PC-9 (cell line): Measurements from ENCODE around the gene HAND1. TPM values are rescaled to one million over a fixed set of nuclear protein-coding genes. Genes with fewer than 3 reads are reported as not detected.

ENCODE experiments used
- BruUV-seq: library from RNA; stranded (reverse); fragments of 400-500 nt; replicated peaks from 2 replicates; lab custom pipeline; 2021; lab: Mats Ljungman, UMichigan
- CTCF ChIA-PET: fragments of 300-600 bp; sonication (Branson Sonifier 250); formaldehyde crosslinking; loops from one replicate; lab custom pipeline; 2022; ENCODE audit warnings: antibody characterized with exemption; lab: Charles Lee
- POLR2A ChIA-PET: fragments of 300-600 bp; sonication (Branson Sonifier 250); formaldehyde crosslinking; loops from one replicate; lab custom pipeline; 2022; ENCODE audit warnings: antibody characterized with exemption; ENCODE audit not compliant: unreplicated experiment; lab: Charles Lee
- DNase-seq, 2 experiments: peaks; one replicate each; pipeline versions ENCODE4 v3.0.0 to v3.0.0-alpha.2; 2015 to 2022; ENCODE audit warnings: mixed read lengths in 1 of 2
- H2AFZ ChIP-seq: fragments of 200-600 bp; sonication (generic); 2 replicates; pipeline ENCODE4 v1.8.1; 2017; ENCODE audit warnings: antibody characterized with exemption
- H3F3A ChIP-seq: fragments of 200-600 bp; sonication (generic); 2 replicates; pipeline ENCODE4 v1.8.1; 2017; ENCODE audit warnings: antibody characterized with exemption, mild to moderate bottlenecking, low read depth; ENCODE audit not compliant: insufficient read depth
- H3K27ac ChIP-seq: fragments of 200-600 bp; sonication (generic); 2 replicates; pipeline ENCODE4 v1.6.1; 2016; ENCODE audit warnings: mixed run types
- H3K27me3 ChIP-seq: fragments of 200-600 bp; sonication (generic); 2 replicates; pipeline ENCODE4 v1.6.1; 2016; ENCODE audit warnings: low read depth, mixed run types; ENCODE audit not compliant: insufficient read depth
- H3K36me3 ChIP-seq: fragments of 200-600 bp; sonication (generic); 2 replicates; pipeline ENCODE4 v1.6.1; 2016; ENCODE audit warnings: low read depth, mixed run types
- H3K4me1 ChIP-seq: fragments of 200-600 bp; sonication (generic); replicated peaks from 2 replicates; pipeline ENCODE4 v1.6.1; 2016; ENCODE audit warnings: mixed run types; ENCODE audit not compliant: insufficient read depth
- H3K4me2 ChIP-seq: fragments of 200-600 bp; sonication (generic); 2 replicates; pipeline ENCODE4 v1.6.1; 2017; ENCODE audit warnings: mixed run types
- H3K4me3 ChIP-seq: fragments of 200-600 bp; sonication (generic); 2 replicates; pipeline ENCODE4 v1.6.1; 2016; ENCODE audit warnings: mixed run types
- H3K79me2 ChIP-seq: fragments of 200-600 bp; sonication (generic); 2 replicates; pipeline ENCODE4 v1.6.1; 2017; ENCODE audit warnings: low read depth, mixed run types
- H3K9me2 ChIP-seq: fragments of 200-600 bp; sonication (generic); 2 replicates; pipeline ENCODE4 v1.8.1; 2017; ENCODE audit warnings: mild to moderate bottlenecking; ENCODE audit not compliant: insufficient read depth
- H3K9me3 ChIP-seq: fragments of 200-600 bp; sonication (generic); 2 replicates; pipeline ENCODE4 v1.8.1; 2016; ENCODE audit warnings: low read depth; ENCODE audit not compliant: insufficient read depth
- H4K20me1 ChIP-seq: fragments of 200-600 bp; sonication (generic); 2 replicates; pipeline ENCODE4 v1.8.1; 2017; ENCODE audit not compliant: insufficient read depth
- EZH2 ChIP-seq: fragments of 200-600 bp; sonication (generic); IDR thresholded peaks from 2 replicates; pipeline ENCODE4 v1.8.0; 2017; ENCODE audit warnings: antibody characterized with exemption, low read depth
- intact Hi-C: fragments of 100-400 bp; cut with micrococcal nuclease; formaldehyde crosslinking; loops from one replicate; pipeline ENCODE4 v1.10.0; 2022; ENCODE audit not compliant: unreplicated experiment
- total RNA-seq: library from RNA; stranded (reverse); gene quantifications from 2 replicates; pipeline ENCODE4 v1.2.3, GENCODE V29; 2021
- TF ChIP-seq, protein P1 (sequence below): fragments of 200-600 bp; sonication (generic); conservative IDR thresholded peaks from 2 replicates; pipeline ENCODE4 v1.6.1; 2017; ENCODE audit warnings: mixed run types, antibody characterized with exemption, mild to moderate bottlenecking, moderate library complexity

HAND1 gene
- total RNA-seq, 1 experiment from 2014 or later = not detected

DNA sequence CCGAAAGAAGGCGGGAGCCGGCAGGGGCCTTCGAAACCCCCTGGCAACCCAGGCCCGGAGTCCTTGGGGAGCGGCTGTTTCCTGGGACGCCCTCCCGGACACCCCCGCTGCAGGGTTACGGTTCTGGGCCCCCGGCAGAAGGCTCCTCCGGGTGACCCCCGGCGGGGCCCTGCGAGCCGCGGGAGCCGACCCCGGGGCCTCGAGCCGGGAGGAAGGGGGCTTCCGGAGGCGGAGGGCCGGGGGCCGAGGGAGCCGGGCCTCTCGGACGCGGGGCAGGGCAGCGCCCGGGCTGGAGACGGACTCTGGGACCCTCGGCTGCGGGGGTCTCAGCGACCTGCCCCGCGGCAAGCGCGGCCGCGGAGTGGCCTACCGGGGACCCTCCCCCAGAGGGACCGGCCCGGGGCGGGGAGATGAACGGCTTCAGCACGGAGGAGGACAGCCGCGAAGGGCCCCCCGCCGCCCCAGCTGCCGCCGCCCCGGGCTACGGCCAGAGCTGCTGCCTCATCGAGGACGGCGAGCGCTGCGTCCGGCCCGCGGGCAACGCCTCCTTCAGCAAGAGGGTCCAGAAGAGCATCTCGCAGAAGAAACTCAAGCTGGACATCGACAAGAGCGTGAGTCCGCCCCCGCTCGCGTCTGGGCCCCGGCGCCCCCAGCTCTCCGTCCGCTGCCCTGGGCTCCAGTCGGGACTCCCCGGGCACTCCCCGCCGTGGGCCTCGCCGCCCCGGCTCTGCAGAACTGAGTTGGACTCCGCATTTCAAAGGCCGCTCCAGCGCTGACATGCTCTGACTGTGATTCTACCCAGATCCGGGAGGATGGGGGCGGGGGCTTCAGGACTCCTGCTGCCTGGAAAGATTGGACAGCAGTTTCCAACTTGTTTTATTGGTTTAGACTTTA is 31.6 kb downstream of the HAND1 start:
- CTCF ChIA-PET = no interaction called here
- POLR2A ChIA-PET = interaction anchor here (0.8 kb wide), 1 partner anchor 149 kb away, joined by 4 read pairs; no protein-coding TSS in a partner anchor
- DNase-seq = peak in 1 of 2 experiments; percentile 60
- Histone ChIP-seq H3K27ac (no peak overlapping the region), H3K4me3 (peak overlapping the region; percentile 95), H2AFZ (peak overlapping the region; percentile 87), H3K9me3 (no peaks in the 10 kb centered on the region), H3K27me3 (no peaks in the 10 kb centered on the region), H4K20me1 (peaks cover 6% of the 10 kb centered on the region; the same call in 1 of the 2 replicates), H3K36me3 (peaks cover 2% of the 10 kb centered on the region; the same call in 1 of the 2 replicates), H3K4me2 (peak overlapping the region; percentile 91), H3K9me2 (no peaks in the 10 kb centered on the region), H3K4me1 (peaks cover 32% of the 10 kb centered on the region), H3F3A (no peaks in the 10 kb centered on the region), H3K79me2 (peaks cover 53% of the 10 kb centered on the region)
- BruUV-seq = no TSS peak
- TF ChIP-seq, protein P1, sequence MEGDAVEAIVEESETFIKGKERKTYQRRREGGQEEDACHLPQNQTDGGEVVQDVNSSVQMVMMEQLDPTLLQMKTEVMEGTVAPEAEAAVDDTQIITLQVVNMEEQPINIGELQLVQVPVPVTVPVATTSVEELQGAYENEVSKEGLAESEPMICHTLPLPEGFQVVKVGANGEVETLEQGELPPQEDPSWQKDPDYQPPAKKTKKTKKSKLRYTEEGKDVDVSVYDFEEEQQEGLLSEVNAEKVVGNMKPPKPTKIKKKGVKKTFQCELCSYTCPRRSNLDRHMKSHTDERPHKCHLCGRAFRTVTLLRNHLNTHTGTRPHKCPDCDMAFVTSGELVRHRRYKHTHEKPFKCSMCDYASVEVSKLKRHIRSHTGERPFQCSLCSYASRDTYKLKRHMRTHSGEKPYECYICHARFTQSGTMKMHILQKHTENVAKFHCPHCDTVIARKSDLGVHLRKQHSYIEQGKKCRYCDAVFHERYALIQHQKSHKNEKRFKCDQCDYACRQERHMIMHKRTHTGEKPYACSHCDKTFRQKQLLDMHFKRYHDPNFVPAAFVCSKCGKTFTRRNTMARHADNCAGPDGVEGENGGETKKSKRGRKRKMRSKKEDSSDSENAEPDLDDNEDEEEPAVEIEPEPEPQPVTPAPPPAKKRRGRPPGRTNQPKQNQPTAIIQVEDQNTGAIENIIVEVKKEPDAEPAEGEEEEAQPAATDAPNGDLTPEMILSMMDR = no peak
- TF ChIP-seq EZH2 = no peak
- intact Hi-C loops = loop anchor here (2.0 to 10.0 kb wide), 6 partner anchors 79 to 408 kb away; partner anchors contain the start of genes CNOT8, FAXDC2, GALNT10 and LARP1

DNA sequence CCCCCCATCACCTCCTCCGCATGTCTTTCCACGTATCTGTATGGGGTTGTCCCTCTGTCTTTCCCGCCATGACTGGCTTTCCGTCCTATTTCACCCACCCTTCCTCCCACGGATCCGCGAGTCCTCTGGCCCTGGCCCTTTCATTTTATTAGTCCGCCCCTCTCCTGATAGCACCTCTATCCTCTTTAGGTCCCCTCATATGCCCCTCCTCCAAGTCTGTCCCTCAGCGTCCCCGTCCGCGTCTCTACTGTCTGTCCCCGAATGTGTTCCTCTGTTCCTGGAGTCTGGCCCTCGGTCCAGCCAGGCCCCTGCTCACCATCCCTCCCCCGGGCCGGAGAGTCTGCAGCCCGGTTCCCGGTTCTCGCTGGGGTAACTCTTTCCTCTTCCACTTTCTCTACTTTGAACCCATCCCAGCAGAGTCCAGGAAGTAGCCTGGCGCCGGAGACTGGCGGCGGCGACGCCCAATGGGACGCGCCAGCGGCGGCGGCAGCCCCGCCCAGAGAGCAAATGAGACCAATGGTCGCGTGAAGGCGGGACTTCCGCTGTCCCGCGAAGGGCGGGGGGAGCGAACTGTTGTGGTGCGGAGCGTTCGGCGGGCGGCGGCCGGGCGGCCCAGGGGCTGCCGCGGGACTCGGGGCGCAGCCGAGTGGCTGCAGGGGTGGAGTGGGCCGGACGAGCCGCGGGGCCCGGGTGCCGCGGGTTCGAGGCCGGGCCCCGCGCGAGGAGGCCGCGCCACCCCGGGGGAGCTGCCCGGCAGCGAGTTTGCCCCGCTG is 32.4 kb downstream of the HAND1 start, which contains the start of gene SAP30L:
TSS of gene SAP30L (plus strand) at position 576 of the 773 bp plus-strand sequence. CDS start 608 bp downstream, outside the sequence.
- peaks cover 53% of the 10 kb centered on the region for H3K79me2 ChIP-seq
- H3K36me3 ChIP-seq = peaks cover 6% of the 10 kb centered on the region; the same call in 1 of the 2 replicates
- peak within 1 kb of the TSS; percentile 93 for H3K4me2 ChIP-seq
- H3F3A ChIP-seq = no peaks in the 10 kb centered on the region
- DNase-seq = peak; percentile 83 to 99
- TF ChIP-seq, protein P1 = no peak
- no peak for TF ChIP-seq EZH2
- POLR2A ChIA-PET = no interaction called here
- no TSS peak for BruUV-seq
- no peaks in the 10 kb centered on the region for H3K9me2 ChIP-seq
- H3K27ac ChIP-seq = no peak within 1 kb of the TSS
- H3K4me1 ChIP-seq = peaks cover 32% of the 10 kb centered on the region
- H3K27me3 ChIP-seq = no peaks in the 10 kb centered on the region
- CTCF ChIA-PET = interaction anchor here (0.6 kb wide), 1 partner anchor 18 kb away, joined by 4 read pairs; no protein-coding TSS in a partner anchor
- intact Hi-C loops = loop anchor here (1.0 to 10.0 kb wide), 8 partner anchors 78 to 409 kb away; partner anchors contain the start of genes CNOT8, FAM114A2, FAXDC2 and GALNT10
- H3K4me3 ChIP-seq = peak within 1 kb of the TSS; percentile 95
- peaks cover 6% of the 10 kb centered on the region; the same call in 1 of the 2 replicates for H4K20me1 ChIP-seq
- H3K9me3 ChIP-seq = no peaks in the 10 kb centered on the region
- peak within 1 kb of the TSS; percentile 92 for H2AFZ ChIP-seq
